ENCODE data around the gene GRIA4. TPM values are rescaled to one million over a fixed set of nuclear protein-coding genes. Genes with fewer than 3 reads are reported as not detected.
"Not testable (repeated sequence)": the region's sequence is repeated elsewhere in the genome, so short reads cannot be mapped to it uniquely, and the experiment has no call there.

GRIA4 gene
- total RNA-seq, 1 experiment from 2014 or later: not detected

GRCh38 chr11:105988197-105988596, 378.3 kb downstream of the GRIA4 start:
- DNase-seq (ENCODE audit: low read depth): no peak

GRCh38 chr11:105989124-105989523, 379.3 kb downstream of the GRIA4 start:
- DNase-seq (ENCODE audit: low read depth): no peak

- DNase-seq (ENCODE audit: low read depth): no peak
Observed at GRCh38 chr11:105991888-105992287, 382.0 kb downstream of the GRIA4 start.

- DNase-seq (ENCODE audit: low read depth): no peak
Observed at GRCh38 chr11:106001304-106002012, 391.6 kb downstream of the GRIA4 start.

- not testable (repeated sequence) for DNase-seq (ENCODE audit: low read depth)
Observed at GRCh38 chr11:106003094-106003493, 393.2 kb downstream of the GRIA4 start.

GRCh38 chr11:106011481-106011880, 401.6 kb downstream of the GRIA4 start:
- no peak for DNase-seq (ENCODE audit: low read depth)

- DNase-seq (ENCODE audit: low read depth): peak; percentile 61
Observed at GRCh38 chr11:106012744-106013143, 402.9 kb downstream of the GRIA4 start.

- no peak for DNase-seq (ENCODE audit: low read depth)
Observed at GRCh38 chr11:106014035-106014434, 404.2 kb downstream of the GRIA4 start.

GRCh38 chr11:106014620-106015019, 404.7 kb downstream of the GRIA4 start:
- no peak for DNase-seq (ENCODE audit: low read depth)

- no peak for DNase-seq (ENCODE audit: low read depth)
Observed at GRCh38 chr11:106015066-106015465, 405.2 kb downstream of the GRIA4 start.

- DNase-seq (ENCODE audit: low read depth): no peak
Observed at GRCh38 chr11:106017093-106017492, 407.2 kb downstream of the GRIA4 start.

GRCh38 chr11:106021181-106021966, 411.5 kb downstream of the GRIA4 start:
- DNase-seq (ENCODE audit: low read depth): no peak

- no peak for DNase-seq (ENCODE audit: low read depth)
Observed at GRCh38 chr11:106021967-106022794, 412.3 kb downstream of the GRIA4 start, which contains the start of gene MSANTD4. Gene MSANTD4 (minus strand): TSS chr11:106022240. CDS start chr11:106010917, 11,323 bp downstream.

- DNase-seq (ENCODE audit: low read depth): no peak
Observed at GRCh38 chr11:106022795-106023275, 413.0 kb downstream of the GRIA4 start.

- no peak for DNase-seq (ENCODE audit: low read depth)
Observed at GRCh38 chr11:106030609-106031008, 420.7 kb downstream of the GRIA4 start.

GRCh38 chr11:106031202-106031810, 421.4 kb downstream of the GRIA4 start:
- peak; percentile 20 for DNase-seq (ENCODE audit: low read depth)

Small RNA genes lying within 50 kb of the gene (small RNA-seq; reads per million reads assigned to genes)
- gene RNU4-55P (not detected), gene RNU6-277P (not detected)
